HG03095 (cell line): ENCODE data around the gene CPZ.
"Not testable (repeated sequence)": the region's sequence is repeated elsewhere in the genome, so short reads cannot be mapped to it uniquely, and the experiment has no call there.

Source experiments
- ATAC-seq: cut with Tn5 transposase; IDR thresholded peaks from one replicate; pipeline ENCODE4 v1.9.1; 2021; ENCODE audit warnings: moderate library complexity; ENCODE audit not compliant: unreplicated experiment

Gene CPZ

GRCh38 chr4:8556341-8557150 lies 36.0 kb upstream of the CPZ start:
- ATAC-seq, result no peak

GRCh38 chr4:8557151-8558076 lies 35.2 kb upstream of the CPZ start:
- no peak for ATAC-seq

- ATAC-seq, result no peak
These were observed 34.2 kb upstream of the CPZ start for GRCh38 chr4:8558080-8558960.

GRCh38 chr4:8559011-8559410 lies 33.6 kb upstream of the CPZ start:
- no peak for ATAC-seq

- ATAC-seq, result no peak
These were observed 32.9 kb upstream of the CPZ start for GRCh38 chr4:8559524-8560264.

- no peak for ATAC-seq
These were observed 32.1 kb upstream of the CPZ start for GRCh38 chr4:8560265-8561047.

GRCh38 chr4:8564595-8564994 lies 28.0 kb upstream of the CPZ start:
- no peak for ATAC-seq

- ATAC-seq, result no peak
These were observed 24.4 kb upstream of the CPZ start for GRCh38 chr4:8568068-8568668.

GRCh38 chr4:8570201-8570600 lies 22.4 kb upstream of the CPZ start:
- no peak for ATAC-seq

- no peak for ATAC-seq
These were observed 20.6 kb upstream of the CPZ start for GRCh38 chr4:8571702-8572685.

GRCh38 chr4:8573266-8573665 lies 19.3 kb upstream of the CPZ start:
- no peak for ATAC-seq

GRCh38 chr4:8574796-8575370 lies 17.7 kb upstream of the CPZ start:
- ATAC-seq, result no peak

- no peak for ATAC-seq
These were observed 17.1 kb upstream of the CPZ start for GRCh38 chr4:8575457-8575856.

- not testable (repeated sequence) for ATAC-seq
These were observed 16.0 kb upstream of the CPZ start for GRCh38 chr4:8576591-8576990.

- no peak for ATAC-seq
These were observed 15.5 kb upstream of the CPZ start for GRCh38 chr4:8577046-8577445.

- no peak for ATAC-seq
These were observed 14.6 kb upstream of the CPZ start for GRCh38 chr4:8577972-8578371.

GRCh38 chr4:8578717-8579116 lies 13.8 kb upstream of the CPZ start:
- no peak for ATAC-seq
